IPS-20b (cell line): ENCODE data around the gene KLHL11.
"Not testable (repeated sequence)": the region's sequence is repeated elsewhere in the genome, so short reads cannot be mapped to it uniquely, and the experiment has no call there.

Source experiments
- H3K27ac ChIP-seq: one replicate; pipeline ENCODE4 v1.5.1; 2013; ENCODE audit warnings: low read length
- H3K27me3 ChIP-seq: 2 replicates; pipeline ENCODE4 v1.6.1; 2013; ENCODE audit warnings: mild to moderate bottlenecking, low read length, inconsistent platforms; ENCODE audit not compliant: insufficient read depth
- H3K36me3 ChIP-seq: 2 replicates; pipeline ENCODE4 v1.6.1; 2013; ENCODE audit warnings: low read depth, mild to moderate bottlenecking, inconsistent platforms, low read length, moderate library complexity; ENCODE audit not compliant: insufficient read depth
- H3K4me1 ChIP-seq: 2 replicates; pipeline ENCODE4 v1.6.1; 2013; ENCODE audit warnings: mild to moderate bottlenecking, control low read depth, inconsistent platforms, low read length, moderate library complexity; ENCODE audit not compliant: insufficient read depth
- H3K4me3 ChIP-seq: 2 replicates; pipeline ENCODE4 v1.5.1; 2013; ENCODE audit warnings: mild to moderate bottlenecking, low read length, inconsistent platforms
- H3K9ac ChIP-seq: 2 replicates; pipeline ENCODE4 v1.6.1; 2013; ENCODE audit warnings: low read depth, mild to moderate bottlenecking, inconsistent platforms, low read length, moderate library complexity
- H3K9me3 ChIP-seq: 2 replicates; pipeline ENCODE4 v1.6.1; 2013; ENCODE audit warnings: mild to moderate bottlenecking, low read depth, low read length, inconsistent platforms; ENCODE audit not compliant: insufficient read depth

The KLHL11 gene

DNA sequence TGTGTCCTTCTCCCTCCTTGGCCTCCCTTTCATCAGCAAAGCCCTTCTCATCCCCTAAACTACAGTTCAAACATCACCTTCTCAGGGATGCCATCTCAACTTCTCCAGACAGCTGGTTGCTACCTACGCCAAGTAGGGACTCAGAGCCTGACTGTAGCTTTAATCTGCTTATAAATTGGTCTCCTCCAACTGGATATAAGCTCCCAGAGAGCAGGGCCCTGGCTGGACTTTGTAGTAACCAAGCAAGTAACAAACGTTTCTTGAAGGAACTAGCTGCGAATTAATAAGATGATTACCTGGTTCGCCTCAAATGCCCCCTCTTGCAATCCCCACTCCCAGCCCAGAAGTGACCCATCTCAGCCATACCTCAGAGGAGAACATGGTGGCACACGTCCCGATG is 17.5 kb upstream of the KLHL11 start:
- Histone ChIP-seq H3K4me1 (no peaks in the 10 kb centered on the region), H3K4me3 (no peak overlapping the region), H3K27me3 (no peaks in the 10 kb centered on the region), H3K27ac (no peak overlapping the region), H3K9ac (no peak overlapping the region), H3K36me3 (peaks cover 98% of the 10 kb centered on the region), H3K9me3 (no peaks in the 10 kb centered on the region)

DNA sequence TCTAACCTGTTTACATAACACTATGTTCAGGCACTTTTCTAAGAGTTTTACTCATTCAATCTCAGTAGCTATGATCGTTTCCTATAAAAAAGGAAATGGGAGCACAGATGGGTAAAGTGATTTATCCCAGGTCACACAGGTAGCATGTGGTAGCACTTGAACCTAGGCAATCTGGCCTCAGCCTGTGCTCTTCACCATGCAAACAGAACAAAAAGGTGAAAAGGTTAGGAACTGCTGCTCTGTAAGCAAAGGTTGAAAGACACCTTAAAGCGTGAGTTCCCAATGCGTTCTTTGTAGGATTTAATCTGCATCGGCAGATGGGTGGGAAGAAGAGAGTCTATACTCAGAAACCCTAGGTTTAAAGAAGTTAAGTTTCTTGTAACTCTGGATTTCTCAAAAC is 14.9 kb upstream of the KLHL11 start:
- Histone ChIP-seq H3K9ac (no peak overlapping the region), H3K4me1 (no peaks in the 10 kb centered on the region), H3K27me3 (no peaks in the 10 kb centered on the region), H3K36me3 (peaks cover 85% of the 10 kb centered on the region), H3K9me3 (no peaks in the 10 kb centered on the region), H3K27ac (no peak overlapping the region), H3K4me3 (no peak overlapping the region)

DNA sequence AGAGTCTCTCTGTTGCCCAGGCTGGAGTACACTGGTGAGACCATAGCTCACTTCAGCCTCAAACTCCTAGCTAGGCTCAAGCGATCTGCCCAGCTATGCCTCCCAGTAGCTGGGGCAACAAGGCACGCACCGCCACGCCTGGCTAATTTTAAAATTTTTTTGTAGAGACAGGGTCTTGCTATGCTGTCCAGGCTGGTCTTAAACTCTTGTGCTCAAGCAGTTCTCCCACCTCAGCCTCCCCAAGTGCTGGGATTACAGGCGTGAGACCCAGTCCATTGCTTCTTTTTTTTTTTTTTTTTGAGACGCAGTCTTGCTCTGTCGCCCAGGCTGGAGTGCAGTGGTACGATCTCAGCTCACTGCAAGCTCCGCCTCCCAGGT is 9.1 kb upstream of the KLHL11 start:
- not testable (repeated sequence) for H3K27me3 ChIP-seq, H3K27ac ChIP-seq, H3K9me3 ChIP-seq, H3K4me3 ChIP-seq, H3K9ac ChIP-seq, H3K4me1 ChIP-seq
- H3K36me3 ChIP-seq = peaks cover 86% of the 10 kb centered on the region

DNA sequence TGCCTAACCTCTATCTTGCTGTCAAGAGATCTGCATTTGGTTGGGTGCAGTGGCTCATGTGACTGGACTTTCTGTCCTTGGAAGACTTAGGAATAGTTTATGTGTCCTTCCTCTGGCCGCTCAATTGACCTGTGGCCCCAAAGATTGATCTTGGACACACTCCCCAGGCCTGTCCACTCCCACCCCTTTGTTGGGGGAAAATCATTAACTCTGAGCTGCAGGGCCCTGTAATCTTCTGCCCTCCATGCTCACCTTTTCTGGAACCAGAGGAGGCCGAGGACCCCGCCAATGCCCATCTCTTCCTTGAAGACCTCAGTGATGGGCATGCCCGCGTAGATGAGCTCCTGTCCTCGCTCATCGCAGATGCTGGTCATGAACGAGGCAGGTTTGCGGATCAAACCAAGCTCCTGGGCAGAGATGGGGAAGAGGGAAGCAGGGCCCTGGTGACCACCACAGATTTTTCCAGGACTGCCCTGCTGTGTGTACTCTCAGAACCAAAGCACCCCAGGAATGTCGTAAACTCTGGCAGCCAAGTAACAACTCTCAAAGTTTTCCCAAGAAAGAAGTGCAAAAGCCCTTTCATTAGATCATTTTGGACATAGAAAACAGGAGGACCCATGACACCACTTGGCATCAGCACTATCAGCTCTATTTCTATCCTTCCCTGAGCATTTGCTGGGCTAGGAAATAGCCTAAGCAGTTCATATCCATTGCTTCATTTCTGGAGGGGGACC is 8.5 kb upstream of the KLHL11 start:
- Histone ChIP-seq H3K9ac (no peak overlapping the region), H3K4me3 (no peak overlapping the region), H3K27ac (no peak overlapping the region), H3K36me3 (peaks cover 86% of the 10 kb centered on the region), H3K27me3 (no peaks in the 10 kb centered on the region), H3K9me3 (no peaks in the 10 kb centered on the region), H3K4me1 (no peaks in the 10 kb centered on the region)

DNA sequence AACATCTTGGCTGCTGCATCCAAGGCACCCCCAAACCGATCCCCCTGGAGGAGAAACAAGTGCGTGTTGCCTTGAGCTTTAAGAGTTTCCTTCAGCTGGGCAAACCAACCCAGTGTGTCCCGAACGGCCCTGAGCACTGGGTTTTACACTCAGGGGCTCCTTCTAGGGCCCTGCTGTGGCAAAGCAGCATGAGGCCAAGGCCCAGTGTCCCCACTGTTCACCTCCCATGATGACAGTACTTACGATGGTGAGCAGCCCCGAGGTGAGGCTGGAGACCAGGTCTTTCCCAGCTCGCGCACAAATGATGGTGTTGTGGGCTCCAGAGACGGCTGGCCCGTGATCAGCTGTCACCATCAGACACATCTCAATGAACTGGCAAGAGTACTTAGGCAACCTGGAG is 6.6 kb upstream of the KLHL11 start:
- Histone ChIP-seq H3K4me1 (no peaks in the 10 kb centered on the region), H3K36me3 (peaks cover 83% of the 10 kb centered on the region), H3K4me3 (no peak overlapping the region)

DNA sequence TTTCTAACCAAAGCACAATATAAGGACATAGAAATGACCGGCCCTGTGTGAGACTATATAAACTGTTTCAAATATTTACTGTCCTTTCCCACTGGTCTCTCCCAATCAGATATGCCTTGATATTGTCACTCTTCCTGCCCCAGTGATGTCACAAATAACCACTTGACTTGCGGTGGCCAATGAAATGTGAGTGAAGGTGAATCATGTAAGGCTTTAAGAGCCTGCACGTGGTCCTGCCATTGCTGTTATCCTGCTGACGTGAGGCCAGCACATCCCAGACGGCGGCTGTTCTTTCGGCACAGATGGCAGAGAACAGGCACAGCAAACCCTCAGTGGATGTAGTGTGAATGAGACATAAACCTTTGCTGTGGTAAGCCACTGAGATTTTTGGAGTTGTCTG is 5.4 kb upstream of the KLHL11 start:
- Histone ChIP-seq H3K36me3 (peaks cover 84% of the 10 kb centered on the region), H3K4me1 (no peaks in the 10 kb centered on the region)

More for the DNA sequence above, 6.6 kb upstream of the KLHL11 start:
- Histone ChIP-seq H3K9me3 (no peaks in the 10 kb centered on the region), H3K27ac (no peak overlapping the region), H3K9ac (no peak overlapping the region), H3K27me3 (no peaks in the 10 kb centered on the region)

DNA sequence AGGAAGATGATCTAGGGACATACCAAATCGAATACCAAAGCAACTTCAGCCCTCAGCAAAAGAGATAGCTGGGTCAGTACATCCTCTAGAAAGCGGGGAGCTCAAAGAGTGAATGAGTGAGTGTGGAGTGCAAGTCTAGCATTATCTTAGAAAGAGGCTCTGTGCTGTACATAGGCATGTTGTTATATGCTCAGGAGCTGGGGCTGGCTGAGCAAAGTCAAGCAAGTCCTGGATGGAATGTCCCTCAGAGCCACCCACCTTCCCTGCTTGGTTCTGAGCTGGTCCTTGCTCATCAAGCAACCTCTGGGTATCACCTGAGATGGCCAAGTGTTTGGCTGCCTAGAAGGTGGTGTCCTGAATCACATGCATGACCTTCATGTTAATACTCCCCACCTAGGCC is 4.9 kb upstream of the KLHL11 start:
- Histone ChIP-seq H3K4me1 (no peaks in the 10 kb centered on the region), H3K36me3 (peaks cover 82% of the 10 kb centered on the region), H3K27ac (no peak overlapping the region)

More for the DNA sequence above, 5.4 kb upstream of the KLHL11 start:
- no peak overlapping the region for H3K4me3 ChIP-seq
- H3K27me3 ChIP-seq = no peaks in the 10 kb centered on the region
- no peak overlapping the region for H3K27ac ChIP-seq
- H3K9ac ChIP-seq = no peak overlapping the region
- H3K9me3 ChIP-seq = no peaks in the 10 kb centered on the region

DNA sequence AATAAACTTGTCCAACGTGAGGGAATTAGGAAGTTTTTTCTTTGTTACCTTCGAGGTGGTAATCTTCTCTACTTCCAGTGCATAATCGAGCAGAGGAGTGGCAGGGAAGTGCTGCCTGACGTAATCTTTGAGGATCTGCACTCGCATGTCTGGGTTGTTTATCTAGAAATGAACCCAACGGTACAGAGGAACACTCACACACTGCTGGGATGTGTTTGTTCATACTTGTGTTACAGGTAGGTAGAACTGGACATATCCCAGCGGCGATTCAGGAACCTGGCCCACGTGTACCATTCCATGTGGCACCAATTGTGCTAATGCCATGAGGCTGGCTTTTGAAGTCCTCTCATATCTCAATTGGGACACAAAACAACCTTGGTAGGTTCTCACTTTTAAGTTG is 4.2 kb upstream of the KLHL11 start:
- H3K9ac ChIP-seq = no peak overlapping the region
- no peaks in the 10 kb centered on the region for H3K27me3 ChIP-seq
- no peak overlapping the region for H3K27ac ChIP-seq
- H3K36me3 ChIP-seq = peaks cover 76% of the 10 kb centered on the region
- H3K4me3 ChIP-seq = no peak overlapping the region
- H3K9me3 ChIP-seq = no peaks in the 10 kb centered on the region
- H3K4me1 ChIP-seq = no peaks in the 10 kb centered on the region

More for the DNA sequence above, 4.9 kb upstream of the KLHL11 start:
- Histone ChIP-seq H3K9me3 (no peaks in the 10 kb centered on the region), H3K9ac (no peak overlapping the region), H3K4me3 (no peak overlapping the region), H3K27me3 (no peaks in the 10 kb centered on the region)

DNA sequence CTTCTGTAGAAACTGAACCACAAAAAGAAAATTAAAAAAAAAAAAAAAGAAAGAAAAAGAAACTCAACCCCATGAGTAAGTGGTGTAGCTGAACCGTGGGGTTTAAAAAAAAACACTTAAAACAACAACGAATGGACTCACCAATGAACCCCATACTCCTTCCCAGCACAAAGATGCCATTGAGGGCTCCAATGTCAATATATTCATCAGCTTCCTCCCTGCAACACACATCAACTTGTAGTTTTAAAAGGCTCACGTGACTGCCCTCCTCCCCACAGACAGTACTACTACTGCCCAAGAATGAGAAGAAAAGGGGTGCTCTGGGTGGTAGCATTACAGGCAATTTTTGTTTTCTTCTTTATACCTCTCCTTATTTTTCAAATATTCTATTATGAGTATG is 3.3 kb upstream of the KLHL11 start:
- H3K4me3 ChIP-seq = no peak overlapping the region
- H3K36me3 ChIP-seq = peaks cover 68% of the 10 kb centered on the region
- H3K9ac ChIP-seq = no peak overlapping the region
- H3K9me3 ChIP-seq = no peaks in the 10 kb centered on the region
- no peak overlapping the region for H3K27ac ChIP-seq
- H3K4me1 ChIP-seq = peaks cover 7% of the 10 kb centered on the region
- no peaks in the 10 kb centered on the region for H3K27me3 ChIP-seq

DNA sequence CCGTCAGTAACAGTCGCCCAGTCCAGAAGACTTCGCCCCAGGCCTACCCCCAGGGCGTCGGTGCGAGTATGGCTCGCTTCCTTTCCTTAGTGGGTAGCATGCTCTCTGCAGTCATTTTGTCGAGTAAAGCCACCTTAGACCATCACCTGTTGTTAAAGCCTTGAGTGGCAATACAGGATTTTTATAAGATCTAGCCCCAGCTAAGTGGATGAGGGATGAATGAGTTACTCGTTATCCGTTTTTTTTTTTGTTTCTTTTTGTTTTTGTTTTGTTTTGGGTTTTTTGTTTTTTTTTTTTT is 322 bp upstream of the KLHL11 start:
- Histone ChIP-seq H3K27ac (no peak overlapping the region), H3K36me3 (peaks cover 38% of the 10 kb centered on the region), H3K9ac (peak overlapping the region; percentile 54; the same call in 1 of the 2 replicates), H3K9me3 (no peaks in the 10 kb centered on the region), H3K27me3 (no peaks in the 10 kb centered on the region), H3K4me1 (peaks cover 19% of the 10 kb centered on the region), H3K4me3 (peak overlapping the region; percentile 73)

DNA sequence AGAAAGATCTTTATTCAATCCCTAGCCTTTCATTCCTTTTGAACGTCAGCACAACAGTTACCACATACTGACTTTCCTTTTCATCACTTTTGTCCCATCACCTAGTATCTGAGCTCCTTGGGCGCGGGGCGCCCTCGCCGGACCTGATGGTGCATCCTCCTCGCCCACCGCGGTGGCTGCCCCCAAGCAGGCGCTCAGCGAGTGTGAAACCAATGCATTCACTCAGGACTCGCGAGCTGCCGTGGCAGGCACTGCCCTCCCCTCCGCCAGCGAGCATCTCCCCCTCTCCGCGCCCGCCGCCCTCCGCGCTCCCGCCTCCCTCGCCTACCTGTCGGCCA is 756 bp downstream of the KLHL11 start:
- H3K4me1 ChIP-seq = peaks cover 20% of the 10 kb centered on the region
- H3K9ac ChIP-seq = peak overlapping the region; percentile 95
- peaks cover 27% of the 10 kb centered on the region for H3K36me3 ChIP-seq
- H3K9me3 ChIP-seq = no peaks in the 10 kb centered on the region
- H3K27ac ChIP-seq = peak overlapping the region; percentile 64
- H3K27me3 ChIP-seq = no peaks in the 10 kb centered on the region
- peak overlapping the region; percentile 73 for H3K4me3 ChIP-seq

DNA sequence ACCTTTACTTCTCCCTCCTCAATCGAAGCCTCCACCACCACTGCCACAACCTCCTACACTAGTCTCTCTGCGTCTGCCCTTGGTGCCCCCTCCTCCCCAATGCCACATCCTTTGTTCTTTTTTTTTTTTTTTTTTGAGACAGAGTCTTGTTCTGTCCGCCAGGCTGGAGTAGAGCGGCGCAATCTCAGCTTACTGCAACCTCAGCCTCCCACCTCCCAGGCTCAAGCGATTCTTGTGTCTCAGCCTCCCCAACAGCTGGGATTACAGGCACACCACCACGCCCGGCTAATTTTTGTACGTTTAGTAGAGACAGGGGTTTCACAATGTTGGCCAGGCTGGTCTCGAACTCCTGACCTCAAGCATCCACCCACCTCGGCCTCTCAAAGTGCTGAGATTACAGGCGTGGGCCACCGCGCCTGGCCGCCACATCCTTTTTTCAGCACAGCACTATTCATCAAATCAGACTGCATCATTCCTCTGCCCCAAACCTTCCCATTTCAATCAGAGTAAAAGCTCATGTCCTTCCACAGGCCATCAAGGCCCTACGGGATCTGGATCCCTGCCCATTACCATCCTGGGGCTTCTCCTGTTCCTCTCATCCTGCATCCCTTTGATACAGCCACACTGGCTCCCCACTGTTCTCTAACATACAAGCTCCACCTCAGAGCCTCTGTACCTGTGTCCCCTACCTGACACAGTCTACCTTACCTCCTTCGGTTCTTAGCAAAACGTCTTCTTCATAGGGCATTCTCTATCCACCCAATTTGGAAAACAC is 2.0 kb downstream of the KLHL11 start:
- Histone ChIP-seq H3K27ac (no peak overlapping the region), H3K4me3 (peak overlapping the region; percentile 73), H3K4me1 (peaks cover 20% of the 10 kb centered on the region), H3K36me3 (peaks cover 15% of the 10 kb centered on the region), H3K9ac (peak overlapping the region; percentile 1; the same call in 1 of the 2 replicates), H3K9me3 (no peaks in the 10 kb centered on the region), H3K27me3 (no peaks in the 10 kb centered on the region)
